Measurements from ENCODE around the gene CTXN2. TPM values are rescaled to one million over a fixed set of nuclear protein-coding genes. Genes with fewer than 3 reads are reported as not detected.

CTXN2 gene
- total and polyA plus RNA-seq, 10 of the 15 experiments (the other 5 are each of a cell fraction or from before 2014, with no cell fraction given): 0.01 to 0.09 TPM; not detected in 8

GRCh38 chr15:48185529-48185928, 5.9 kb upstream of the CTXN2 start:
- Histone ChIP-seq H3K4me3 (no peak overlapping the region), H2AFZ (ENCODE audit: control insufficient read depth, low read depth, low read length) (no peak overlapping the region), H3K79me2 (ENCODE audit: control insufficient read depth, insufficient read depth, low read length) (no peaks in the 10 kb centered on the region), H3K4me1 (ENCODE audit: control insufficient read depth, insufficient read depth, low read length) (no peaks in the 10 kb centered on the region), H3K27ac (ENCODE audit: control insufficient read depth, insufficient read depth) (no peak overlapping the region), H4K20me1 (ENCODE audit: control insufficient read depth, insufficient read depth) (no peaks in the 10 kb centered on the region), H3K9me3 (replicated peaks; ENCODE audit: control insufficient read depth, insufficient read depth, low read length) (no peaks in the 10 kb centered on the region; the same call in 2 of the 3 replicates), H3K36me3 (ENCODE audit: control insufficient read depth in 2 of 2, insufficient read depth in 2 of 2, low read length in 1 of 2) (no peaks in the 10 kb centered on the region), H3K9ac (ENCODE audit: control insufficient read depth, insufficient read depth, low read length) (no peak overlapping the region), H3K4me2 (ENCODE audit: control insufficient read depth, insufficient read depth) (no peak overlapping the region), H3K27me3 (replicated peaks in 1 of 2; ENCODE audit: control insufficient read depth in 2 of 2, insufficient read depth in 2 of 2, low read length in 1 of 2) (no peaks in the 10 kb centered on the region)
- ChIA-PET RAD21 (ENCODE audit: unreplicated experiment) (no interaction called here), POLR2A (no interaction called here), SMC1A (ENCODE audit: uncharacterized antibody, unreplicated experiment) (no interaction called here), CTCF (interaction anchor here (0.6 to 0.7 kb wide), 2 partner anchors 13 to 621 kb away, joined by 3 read pairs; no protein-coding TSS in a partner anchor)
- intact Hi-C loops (cut with micrococcal nuclease; ENCODE audit: unreplicated experiment): no loop called here
- DNase-seq (ENCODE audit: low read depth, low spot score): no peak
- TF ChIP-seq ZNF622 (IDR thresholded peaks at IDR 0.05): no peak
- no peak for TF ChIP-seq EGR1 (IDR thresholded peaks at IDR 0.05; ENCODE audit: borderline replicate concordance in 1 of 2, low read depth in 2 of 2, low read length in 2 of 2)
- TF ChIP-seq IRF5 (IDR thresholded peaks at IDR 0.05; ENCODE audit: borderline replicate concordance): no peak
- TF ChIP-seq TCF7 (IDR thresholded peaks at IDR 0.05; ENCODE audit: borderline replicate concordance): no peak
- no peak for TF ChIP-seq USF2 (IDR thresholded peaks at IDR 0.05; ENCODE audit: borderline replicate concordance, low read depth, low read length)
- TF ChIP-seq EZH2 (IDR thresholded peaks at IDR 0.05; ENCODE audit: borderline replicate concordance, control insufficient read depth, low read depth, low read length): no peak
- no peak for TF ChIP-seq EP300 (IDR thresholded peaks at IDR 0.05; ENCODE audit: borderline replicate concordance in 1 of 2, control insufficient read depth in 1 of 2, low read depth in 2 of 2, low read length in 2 of 2)
- no peak for FAIRE-seq
- WGBS (ENCODE audit: insufficient coverage, insufficient replicate concordance, low lambda C conversion rate, missing lambda C conversion rate): 68% methylated on average over 3 of the region's 3 CpGs
- no TSS peak for BruUV-seq (replicated peaks)
- no peak for ATAC-seq
- in situ Hi-C loops (cut with MboI): no loop called here
